ENCODE results near the gene EML1.

- TF ChIP-seq, protein P1, sequence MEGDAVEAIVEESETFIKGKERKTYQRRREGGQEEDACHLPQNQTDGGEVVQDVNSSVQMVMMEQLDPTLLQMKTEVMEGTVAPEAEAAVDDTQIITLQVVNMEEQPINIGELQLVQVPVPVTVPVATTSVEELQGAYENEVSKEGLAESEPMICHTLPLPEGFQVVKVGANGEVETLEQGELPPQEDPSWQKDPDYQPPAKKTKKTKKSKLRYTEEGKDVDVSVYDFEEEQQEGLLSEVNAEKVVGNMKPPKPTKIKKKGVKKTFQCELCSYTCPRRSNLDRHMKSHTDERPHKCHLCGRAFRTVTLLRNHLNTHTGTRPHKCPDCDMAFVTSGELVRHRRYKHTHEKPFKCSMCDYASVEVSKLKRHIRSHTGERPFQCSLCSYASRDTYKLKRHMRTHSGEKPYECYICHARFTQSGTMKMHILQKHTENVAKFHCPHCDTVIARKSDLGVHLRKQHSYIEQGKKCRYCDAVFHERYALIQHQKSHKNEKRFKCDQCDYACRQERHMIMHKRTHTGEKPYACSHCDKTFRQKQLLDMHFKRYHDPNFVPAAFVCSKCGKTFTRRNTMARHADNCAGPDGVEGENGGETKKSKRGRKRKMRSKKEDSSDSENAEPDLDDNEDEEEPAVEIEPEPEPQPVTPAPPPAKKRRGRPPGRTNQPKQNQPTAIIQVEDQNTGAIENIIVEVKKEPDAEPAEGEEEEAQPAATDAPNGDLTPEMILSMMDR (IDR thresholded peaks at IDR 0.05) = no peak
- no peak for TF ChIP-seq EZH2 (IDR thresholded peaks at IDR 0.05)
These were observed 99.2 kb downstream of the EML1 start for GRCh38 chr14:99892406-99892805.

All from neural progenitor cell (in vitro differentiated cells).